ENCODE results near the gene PPP1R13B.

DNA sequence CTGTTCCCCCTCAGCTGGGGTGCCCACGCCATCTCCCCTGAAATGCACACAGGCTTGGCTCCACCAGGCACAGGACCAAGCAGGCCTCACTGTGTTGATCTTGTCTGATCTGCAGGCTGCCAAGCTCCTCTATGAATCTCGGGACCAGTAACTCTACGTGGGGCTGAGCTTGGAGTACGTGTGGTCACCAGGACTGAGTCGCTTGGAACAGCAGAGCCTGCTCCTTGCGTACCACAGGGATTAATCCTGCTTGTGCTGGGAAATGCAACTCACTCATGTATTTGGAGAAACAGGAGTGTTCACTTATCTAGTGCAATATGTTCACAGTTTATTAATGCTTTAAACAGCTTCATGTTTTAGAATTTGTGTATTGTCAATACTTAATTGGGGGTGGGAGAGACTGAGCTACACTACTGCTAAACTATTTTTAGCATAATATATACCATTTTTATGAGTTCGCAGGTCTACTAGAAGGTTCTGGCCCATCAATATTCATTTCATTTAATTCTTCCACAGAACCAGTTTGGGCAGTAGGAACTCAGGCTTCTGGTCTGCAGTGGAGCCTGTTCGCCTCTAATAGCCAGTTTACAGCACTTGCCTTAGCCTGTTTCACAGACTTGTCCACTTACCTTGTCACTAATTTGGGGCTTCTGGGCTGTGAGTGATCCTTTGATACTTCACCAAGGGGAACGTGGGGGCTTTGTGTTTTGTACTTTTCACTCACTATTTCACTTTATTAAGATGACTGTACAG is 114.3 kb downstream of the PPP1R13B start:
- TF ChIP-seq, protein P1, sequence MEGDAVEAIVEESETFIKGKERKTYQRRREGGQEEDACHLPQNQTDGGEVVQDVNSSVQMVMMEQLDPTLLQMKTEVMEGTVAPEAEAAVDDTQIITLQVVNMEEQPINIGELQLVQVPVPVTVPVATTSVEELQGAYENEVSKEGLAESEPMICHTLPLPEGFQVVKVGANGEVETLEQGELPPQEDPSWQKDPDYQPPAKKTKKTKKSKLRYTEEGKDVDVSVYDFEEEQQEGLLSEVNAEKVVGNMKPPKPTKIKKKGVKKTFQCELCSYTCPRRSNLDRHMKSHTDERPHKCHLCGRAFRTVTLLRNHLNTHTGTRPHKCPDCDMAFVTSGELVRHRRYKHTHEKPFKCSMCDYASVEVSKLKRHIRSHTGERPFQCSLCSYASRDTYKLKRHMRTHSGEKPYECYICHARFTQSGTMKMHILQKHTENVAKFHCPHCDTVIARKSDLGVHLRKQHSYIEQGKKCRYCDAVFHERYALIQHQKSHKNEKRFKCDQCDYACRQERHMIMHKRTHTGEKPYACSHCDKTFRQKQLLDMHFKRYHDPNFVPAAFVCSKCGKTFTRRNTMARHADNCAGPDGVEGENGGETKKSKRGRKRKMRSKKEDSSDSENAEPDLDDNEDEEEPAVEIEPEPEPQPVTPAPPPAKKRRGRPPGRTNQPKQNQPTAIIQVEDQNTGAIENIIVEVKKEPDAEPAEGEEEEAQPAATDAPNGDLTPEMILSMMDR (IDR thresholded peaks at IDR 0.05) = no peak
- no peak for TF ChIP-seq POLR2A (IDR thresholded peaks at IDR 0.05)

Data from breast epithelium (tissue), 3 donors.